CD4-positive, alpha-beta T cell (primary cell): ENCODE data around the gene AKR1C1. TPM values are rescaled to one million over a fixed set of nuclear protein-coding genes. Genes with fewer than 3 reads are reported as not detected.
"Not testable (repeated sequence)": the region's sequence is repeated elsewhere in the genome, so short reads cannot be mapped to it uniquely, and the experiment has no call there.

ENCODE experiments used
- ATAC-seq: fragments of 200-7000 bp; cut with Tn5 transposase; one replicate; pipeline ENCODE4 v1.10.0; 2022; ENCODE audit warnings: mild to moderate bottlenecking; ENCODE audit not compliant: poor library complexity
- CTCF ChIA-PET: fragments of 350-600 bp; sonication (Branson Sonifier 250); formaldehyde crosslinking; loops from one replicate; lab custom pipeline; 2021; ENCODE audit warnings: antibody characterized with exemption, inconsistent platforms; lab: Charles Lee
- POLR2A ChIA-PET: fragments of 350-600 bp; sonication (Branson Sonifier 250); formaldehyde crosslinking; loops from one replicate; lab custom pipeline; 2021; ENCODE audit warnings: antibody characterized with exemption, inconsistent platforms; lab: Charles Lee
- DNase-seq, 14 experiments: peaks; one replicate each; pipeline ENCODE4 v3.0.0-alpha.2; 2013 to 2020; ENCODE audit warnings: mixed read lengths in 2 of 14
- H3K27ac ChIP-seq, 2 donors: one replicate each; pipeline versions ENCODE4 v1.5.1 to v1.7.0; 2013; ENCODE audit warnings: low read length in 2 of 2, low read depth in 1 of 2, mild to moderate bottlenecking in 1 of 2
- H3K27me3 ChIP-seq, 2 experiments: 1 replicate in 1 of 2; 2 replicates in 1 of 2; pipeline versions ENCODE4 v1.6.1 to v1.7.0; 2013; ENCODE audit warnings: low read length in 2 of 2, control low read depth in 1 of 2, mild to moderate bottlenecking in 1 of 2, moderate library complexity in 1 of 2; ENCODE audit not compliant: insufficient read depth in 2 of 2, control insufficient read depth in 1 of 2
- H3K36me3 ChIP-seq: one replicate; pipeline ENCODE4 v1.6.1; 2013; ENCODE audit warnings: low read length, control low read depth; ENCODE audit not compliant: insufficient read depth
- H3K4me1 ChIP-seq: one replicate; pipeline ENCODE4 v1.6.1; 2013; ENCODE audit warnings: low read length, control low read depth; ENCODE audit not compliant: insufficient read depth
- H3K4me3 ChIP-seq: one replicate; pipeline ENCODE4 v1.5.1; 2013; ENCODE audit warnings: mild to moderate bottlenecking, low read length, moderate library complexity
- H3K9me3 ChIP-seq, 2 experiments: 1 replicate in 1 of 2; 2 replicates in 1 of 2; pipeline versions ENCODE4 v1.6.1 to v1.7.0; 2013; ENCODE audit warnings: low read length in 2 of 2, mild to moderate bottlenecking in 2 of 2, control low read depth in 1 of 2, moderate library complexity in 1 of 2; ENCODE audit not compliant: control insufficient read depth in 1 of 2, insufficient read depth in 1 of 2
- H3K27ac Mint-ChIP-seq: one replicate; pipeline ENCODE4 v1.8.0; 2020; ENCODE audit warnings: mixed read lengths
- H3K27me3 Mint-ChIP-seq: one replicate; pipeline ENCODE4 v1.8.0; 2021; ENCODE audit warnings: mixed read lengths
- H3K36me3 Mint-ChIP-seq: one replicate; pipeline ENCODE4 v1.8.0; 2021; ENCODE audit warnings: low read depth, mixed read lengths
- H3K4me1 Mint-ChIP-seq: one replicate; pipeline ENCODE4 v1.8.0; 2021; ENCODE audit warnings: low read depth, mixed read lengths
- H3K4me3 Mint-ChIP-seq: one replicate; pipeline ENCODE4 v1.8.0; 2020; ENCODE audit warnings: mild to moderate bottlenecking, mixed read lengths
- H3K9me3 Mint-ChIP-seq: one replicate; pipeline ENCODE4 v1.8.0; 2020; ENCODE audit warnings: mixed read lengths
- CTCF ChIP-seq: fragments of 200-600 bp; IDR thresholded peaks from one replicate; pipeline ENCODE4 v1.8.0; 2022; ENCODE audit warnings: antibody characterized with exemption, mild to moderate bottlenecking
- intact Hi-C, 2 experiments: fragments of 100-400 bp; cut with DNase I in 1 of 2; cut with micrococcal nuclease in 1 of 2; formaldehyde crosslinking; loops; one replicate each; pipeline versions ENCODE4 v1.15.1 to v1.9.0; 2023 to 2025; cut with DNase I, micrococcal nuclease
- total RNA-seq, 174 experiments: library from RNA in 2 of 174; stranded (reverse) in 2 of 174; gene quantifications; one replicate each; pipeline ENCODE4 v1.2.3 and lab custom pipeline; 2021 to 2026

Gene AKR1C1
- total RNA-seq, 2 experiments from 2014 or later = 1.6 to 2.6 TPM

GRCh38 chr10:5013385-5013784 lies 50.2 kb downstream of the AKR1C1 start:
- CTCF ChIA-PET = no interaction called here
- no peaks in the 10 kb centered on the region for H3K27me3 Mint-ChIP-seq
- no peak overlapping the region for H3K4me3 ChIP-seq
- intact Hi-C loops = no loop called here
- H3K27ac ChIP-seq = no peak overlapping the region
- H3K9me3 ChIP-seq = no peaks in the 10 kb centered on the region
- H3K4me3 Mint-ChIP-seq = no peak overlapping the region
- no peaks in the 10 kb centered on the region for H3K27me3 ChIP-seq
- DNase-seq (no peak), ATAC-seq (no peak)
- H3K4me1 ChIP-seq = no peaks in the 10 kb centered on the region
- no peaks in the 10 kb centered on the region for H3K9me3 Mint-ChIP-seq
- no peak overlapping the region for H3K27ac Mint-ChIP-seq
- no peaks in the 10 kb centered on the region for H3K36me3 Mint-ChIP-seq
- no peaks in the 10 kb centered on the region for H3K4me1 Mint-ChIP-seq
- no peaks in the 10 kb centered on the region for H3K36me3 ChIP-seq
- no peak for TF ChIP-seq CTCF
- POLR2A ChIA-PET = no interaction called here

- ATAC-seq, H3K4me3 Mint-ChIP-seq, H3K27me3 Mint-ChIP-seq, H3K4me1 Mint-ChIP-seq, intact Hi-C loops, DNase-seq, H3K36me3 ChIP-seq, H3K9me3 ChIP-seq, H3K27ac ChIP-seq, H3K9me3 Mint-ChIP-seq, H3K4me1 ChIP-seq, H3K4me3 ChIP-seq, H3K27ac Mint-ChIP-seq, POLR2A ChIA-PET, CTCF ChIA-PET, H3K27me3 ChIP-seq, H3K36me3 Mint-ChIP-seq: not testable (repeated sequence)
These were observed 51.1 kb downstream of the AKR1C1 start for GRCh38 chr10:5014200-5014910.

GRCh38 chr10:5014936-5015335 lies 51.7 kb downstream of the AKR1C1 start:
- peak in 2 of 14 experiments; percentile 1 to 6 for DNase-seq
- H3K4me3 ChIP-seq = no peak overlapping the region
- ATAC-seq = no peak
- ChIA-PET POLR2A (no interaction called here), CTCF (no interaction called here)
- intact Hi-C loops = loop anchor here in 1 of 2 experiments (5.0 kb wide), 1 partner anchor 267 kb away; no protein-coding TSS in a partner anchor
- TF ChIP-seq CTCF = no peak
- Mint-ChIP-seq H3K36me3 (no peaks in the 10 kb centered on the region), H3K27ac (no peak overlapping the region), H3K4me1 (no peaks in the 10 kb centered on the region), H3K27me3 (no peaks in the 10 kb centered on the region), H3K4me3 (no peak overlapping the region), H3K9me3 (no peaks in the 10 kb centered on the region)
- no peaks in the 10 kb centered on the region for H3K4me1 ChIP-seq
- H3K27me3 ChIP-seq = no peaks in the 10 kb centered on the region
- H3K9me3 ChIP-seq = no peaks in the 10 kb centered on the region
- no peak overlapping the region for H3K27ac ChIP-seq
- no peaks in the 10 kb centered on the region for H3K36me3 ChIP-seq

- no peak for DNase-seq
- ChIA-PET CTCF (no interaction called here), POLR2A (no interaction called here)
- Histone ChIP-seq H3K4me1 (no peaks in the 10 kb centered on the region), H3K27ac (no peak overlapping the region), H3K9me3 (no peaks in the 10 kb centered on the region), H3K36me3 (no peaks in the 10 kb centered on the region), H3K4me3 (no peak overlapping the region), H3K27me3 (no peaks in the 10 kb centered on the region)
- no peak overlapping the region for H3K27ac Mint-ChIP-seq
- TF ChIP-seq CTCF = no peak
- H3K4me1 Mint-ChIP-seq = no peaks in the 10 kb centered on the region
- no peaks in the 10 kb centered on the region for H3K9me3 Mint-ChIP-seq
- no peak for ATAC-seq
- intact Hi-C loops = loop anchor here in 1 of 2 experiments (5.0 kb wide), 1 partner anchor 264 kb away; no protein-coding TSS in a partner anchor
- no peak overlapping the region for H3K4me3 Mint-ChIP-seq
- no peaks in the 10 kb centered on the region for H3K36me3 Mint-ChIP-seq
- H3K27me3 Mint-ChIP-seq = no peaks in the 10 kb centered on the region
These were observed 54.9 kb downstream of the AKR1C1 start for GRCh38 chr10:5018134-5018533.

GRCh38 chr10:5018671-5019277 lies 55.6 kb downstream of the AKR1C1 start:
- H3K27ac Mint-ChIP-seq, H3K4me1 ChIP-seq, H3K4me3 ChIP-seq, H3K9me3 Mint-ChIP-seq, ATAC-seq, H3K27me3 Mint-ChIP-seq, H3K27ac ChIP-seq, H3K27me3 ChIP-seq, H3K4me1 Mint-ChIP-seq, DNase-seq, H3K36me3 Mint-ChIP-seq, H3K4me3 Mint-ChIP-seq, H3K36me3 ChIP-seq, CTCF ChIA-PET, POLR2A ChIA-PET, H3K9me3 ChIP-seq: not testable (repeated sequence)
- intact Hi-C loops = loop anchor here in 1 of 2 experiments (5.0 kb wide), 1 partner anchor 264 kb away; no protein-coding TSS in a partner anchor
